Duodenal mucosa (tissue), 2 donors: ENCODE results near the gene ONECUT1.

Source experiments
- H3K27ac ChIP-seq: one replicate; pipeline ENCODE4 v1.7.0; 2013; ENCODE audit warnings: low read depth, low read length
- H3K27me3 ChIP-seq, 2 donors: one replicate each; pipeline ENCODE4 v1.7.0; 2013; ENCODE audit warnings: low read length in 2 of 2, control low read depth in 1 of 2; ENCODE audit not compliant: insufficient read depth in 2 of 2, control insufficient read depth in 1 of 2
- H3K36me3 ChIP-seq, 2 donors: one replicate each; pipeline ENCODE4 v1.7.0; 2013; ENCODE audit warnings: low read length in 2 of 2, control low read depth in 1 of 2; ENCODE audit not compliant: insufficient read depth in 2 of 2, control insufficient read depth in 1 of 2
- H3K4me1 ChIP-seq, 2 donors: one replicate each; pipeline ENCODE4 v1.7.0; 2013; ENCODE audit warnings: low read length in 2 of 2, control low read depth in 1 of 2; ENCODE audit not compliant: insufficient read depth in 2 of 2, control insufficient read depth in 1 of 2
- H3K4me3 ChIP-seq, 2 donors: one replicate each; pipeline ENCODE4 v1.7.0; 2013; ENCODE audit warnings: low read length in 2 of 2, low read depth in 1 of 2
- H3K9ac ChIP-seq, 2 donors: one replicate each; pipeline ENCODE4 v1.7.0; 2013; ENCODE audit warnings: low read length in 2 of 2, low read depth in 1 of 2
- H3K9me3 ChIP-seq, 2 donors: one replicate each; pipeline ENCODE4 v1.7.0; 2013; ENCODE audit warnings: low read length in 2 of 2, control low read depth in 1 of 2; ENCODE audit not compliant: control insufficient read depth in 1 of 2

Gene ONECUT1

GRCh38 chr15:52782514-52782913 is 7.6 kb downstream of the ONECUT1 start:
- peaks cover 0 to 13% of the 10 kb centered on the region in 2 donors for H3K4me1 ChIP-seq
- no peak overlapping the region for H3K27ac ChIP-seq
- H3K36me3 ChIP-seq = no peaks in the 10 kb centered on the region
- no peaks in the 10 kb centered on the region for H3K9me3 ChIP-seq
- no peak overlapping the region for H3K9ac ChIP-seq
- peaks cover 58 to 74% of the 10 kb centered on the region in 2 donors for H3K27me3 ChIP-seq
- H3K4me3 ChIP-seq = no peak overlapping the region

DNA sequence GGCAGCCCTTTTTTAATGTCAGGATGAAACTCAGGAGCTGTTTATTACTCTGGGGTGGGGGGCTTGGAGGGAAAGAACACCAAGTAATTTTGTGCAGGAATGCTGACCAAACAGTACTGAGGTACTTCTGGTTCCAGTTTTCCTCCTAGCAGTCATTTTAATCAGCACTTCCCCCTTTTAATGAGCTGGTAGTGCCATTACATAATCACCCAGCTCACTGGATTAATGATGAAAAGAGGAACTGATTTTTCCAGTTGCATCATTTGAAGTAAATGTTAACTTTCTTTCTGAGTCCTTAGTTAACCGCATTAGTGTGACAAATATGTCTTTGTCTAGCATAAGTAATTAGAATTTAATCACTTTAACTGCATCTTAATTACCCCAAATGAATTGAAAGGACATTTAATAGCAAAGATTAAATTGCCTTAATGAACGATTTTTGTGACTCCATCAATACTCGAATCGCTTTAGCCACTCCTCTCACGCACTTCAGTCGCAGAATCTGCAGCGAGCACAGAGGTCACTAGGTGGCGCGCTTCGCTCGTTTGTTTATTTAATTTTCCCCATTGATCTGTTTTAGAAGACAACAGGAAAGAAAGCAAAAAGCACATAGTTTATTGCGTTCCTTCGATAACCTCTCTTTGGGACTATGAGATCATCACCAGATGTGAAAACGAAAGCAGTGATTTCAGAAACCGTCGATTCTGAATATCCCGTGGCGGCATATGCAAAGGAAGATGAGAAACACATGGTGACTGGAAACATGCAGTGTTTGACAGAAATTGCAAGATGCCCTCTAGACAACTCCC is 9.8 kb downstream of the ONECUT1 start:
- H3K9ac ChIP-seq = no peak overlapping the region
- peaks cover 0 to 13% of the 10 kb centered on the region in 2 donors for H3K4me1 ChIP-seq
- no peak overlapping the region for H3K27ac ChIP-seq
- H3K9me3 ChIP-seq = no peaks in the 10 kb centered on the region
- H3K36me3 ChIP-seq = no peaks in the 10 kb centered on the region
- H3K27me3 ChIP-seq = peaks cover 43 to 69% of the 10 kb centered on the region in 2 donors
- peak overlapping the region; percentile 26 to 55 for H3K4me3 ChIP-seq

DNA sequence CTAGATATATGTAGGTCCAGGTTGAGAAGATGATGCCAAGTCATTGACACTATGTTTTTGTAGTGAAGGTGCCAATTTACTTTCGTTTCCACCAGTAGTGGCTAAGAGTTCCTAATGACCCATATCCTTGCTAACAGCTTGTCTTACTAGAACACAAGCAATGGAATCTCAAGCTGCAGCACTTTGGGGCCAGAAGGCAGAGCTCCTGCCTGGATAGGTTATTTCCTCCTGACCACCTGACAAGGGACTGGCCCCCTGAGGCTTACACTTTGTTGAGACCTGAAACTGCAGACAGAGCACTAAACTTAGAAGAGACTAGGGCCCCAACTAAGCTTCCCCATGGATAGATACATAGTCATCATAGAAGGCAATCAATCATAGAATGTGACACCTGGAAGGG is 11.7 kb downstream of the ONECUT1 start:
- Histone ChIP-seq H3K9ac (no peak overlapping the region), H3K27ac (no peak overlapping the region), H3K9me3 (no peaks in the 10 kb centered on the region), H3K4me1 (peaks cover 0 to 5% of the 10 kb centered on the region in 2 donors), H3K36me3 (no peaks in the 10 kb centered on the region), H3K27me3 (peaks cover 24 to 50% of the 10 kb centered on the region in 2 donors), H3K4me3 (no peak overlapping the region)

DNA sequence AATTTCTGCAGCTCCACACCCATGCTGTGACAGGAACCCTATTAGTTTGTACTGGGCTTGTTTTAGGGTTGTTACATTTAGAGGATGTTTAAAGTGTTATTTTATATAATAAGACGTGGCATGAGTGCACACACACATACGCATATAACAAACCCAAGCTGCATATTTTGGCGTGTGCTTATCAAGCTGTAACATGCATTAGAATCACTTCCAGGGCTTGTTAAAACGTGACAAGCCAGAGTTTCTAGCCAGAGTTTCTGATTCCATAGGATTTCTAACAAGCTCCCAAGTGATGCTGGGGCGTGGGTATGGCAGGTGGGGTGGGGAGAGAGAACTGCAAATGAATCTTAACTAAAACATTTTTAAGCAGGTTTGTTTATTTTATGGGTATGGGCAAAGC is 17.4 kb downstream of the ONECUT1 start:
- Histone ChIP-seq H3K4me3 (no peak overlapping the region), H3K4me1 (no peaks in the 10 kb centered on the region), H3K9me3 (no peaks in the 10 kb centered on the region), H3K9ac (no peak overlapping the region), H3K36me3 (no peaks in the 10 kb centered on the region), H3K27ac (no peak overlapping the region), H3K27me3 (peaks cover 6 to 19% of the 10 kb centered on the region in 2 donors)

DNA sequence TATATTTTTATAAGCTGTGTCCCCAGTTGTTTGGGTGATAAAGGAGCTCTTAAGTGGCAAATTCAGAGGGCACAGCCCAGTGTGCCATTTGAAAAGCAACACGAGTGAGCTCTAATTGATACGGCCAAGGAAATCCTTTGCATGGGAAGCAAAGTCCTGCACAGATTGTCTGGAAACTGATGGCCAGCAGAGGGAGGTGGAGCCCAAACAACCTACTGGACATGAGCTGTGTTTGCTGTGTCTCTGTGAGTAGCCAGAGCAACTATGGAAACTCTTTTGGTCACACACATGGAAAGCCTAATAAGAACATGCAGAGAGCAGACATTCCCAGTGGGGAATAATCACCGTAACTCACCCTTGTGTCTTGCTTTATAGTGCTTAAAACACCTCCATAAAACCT is 24.4 kb downstream of the ONECUT1 start:
- H3K9ac ChIP-seq = no peak overlapping the region
- H3K9me3 ChIP-seq = no peaks in the 10 kb centered on the region
- no peaks in the 10 kb centered on the region for H3K4me1 ChIP-seq
- H3K27me3 ChIP-seq = peaks cover 0 to 8% of the 10 kb centered on the region in 2 donors
- no peak overlapping the region for H3K4me3 ChIP-seq
- H3K27ac ChIP-seq = no peak overlapping the region
- no peaks in the 10 kb centered on the region for H3K36me3 ChIP-seq

DNA sequence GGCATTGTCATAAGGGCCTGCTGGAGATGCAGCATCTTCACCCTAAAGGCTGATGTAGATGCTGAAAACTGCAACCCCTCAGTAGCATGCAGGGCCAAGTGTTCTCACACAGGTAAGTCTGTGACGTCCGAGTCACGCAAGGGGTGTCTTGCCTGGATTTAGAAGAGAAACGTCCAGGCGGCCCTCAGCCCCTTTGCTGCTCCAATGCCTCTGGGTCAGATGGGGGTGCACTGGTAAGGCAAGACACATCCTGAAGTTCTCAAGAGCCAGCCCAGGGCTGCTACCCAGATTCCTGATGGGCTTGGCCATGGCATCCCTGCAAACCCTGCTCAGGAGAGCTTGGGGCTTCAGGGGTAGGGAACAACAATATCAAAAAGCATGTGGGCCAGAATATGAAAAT is 25.4 kb downstream of the ONECUT1 start:
- no peak overlapping the region for H3K27ac ChIP-seq
- H3K4me1 ChIP-seq = no peaks in the 10 kb centered on the region
- H3K36me3 ChIP-seq = no peaks in the 10 kb centered on the region
- H3K4me3 ChIP-seq = no peak overlapping the region
- H3K9ac ChIP-seq = no peak overlapping the region
- peaks cover 0 to 8% of the 10 kb centered on the region in 2 donors for H3K27me3 ChIP-seq
- no peaks in the 10 kb centered on the region for H3K9me3 ChIP-seq

DNA sequence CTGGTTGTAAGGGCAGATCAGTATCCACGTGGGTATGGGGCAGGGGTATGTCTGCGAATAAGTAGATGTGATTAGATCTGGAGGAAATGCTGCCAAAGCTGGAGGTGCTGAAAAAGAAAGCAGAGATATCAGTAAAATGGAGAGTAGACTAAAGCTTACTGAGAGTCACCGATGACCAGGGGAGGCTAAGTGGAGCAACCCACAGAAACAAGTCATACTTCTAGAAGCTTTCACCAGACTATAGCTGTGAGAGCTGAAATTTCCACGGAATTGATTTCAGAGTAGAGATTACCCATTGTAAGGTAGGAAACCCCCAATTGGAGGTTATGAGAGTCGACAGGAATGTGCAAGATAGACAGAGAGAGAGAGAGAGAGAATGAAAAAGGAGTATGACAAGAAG is 27.5 kb downstream of the ONECUT1 start:
- H3K4me3 ChIP-seq = no peak overlapping the region
- no peak overlapping the region for H3K27ac ChIP-seq
- peaks cover 0 to 4% of the 10 kb centered on the region in 2 donors for H3K27me3 ChIP-seq
- H3K4me1 ChIP-seq = no peaks in the 10 kb centered on the region
- H3K36me3 ChIP-seq = no peaks in the 10 kb centered on the region
- H3K9ac ChIP-seq = no peak overlapping the region
- no peaks in the 10 kb centered on the region for H3K9me3 ChIP-seq

DNA sequence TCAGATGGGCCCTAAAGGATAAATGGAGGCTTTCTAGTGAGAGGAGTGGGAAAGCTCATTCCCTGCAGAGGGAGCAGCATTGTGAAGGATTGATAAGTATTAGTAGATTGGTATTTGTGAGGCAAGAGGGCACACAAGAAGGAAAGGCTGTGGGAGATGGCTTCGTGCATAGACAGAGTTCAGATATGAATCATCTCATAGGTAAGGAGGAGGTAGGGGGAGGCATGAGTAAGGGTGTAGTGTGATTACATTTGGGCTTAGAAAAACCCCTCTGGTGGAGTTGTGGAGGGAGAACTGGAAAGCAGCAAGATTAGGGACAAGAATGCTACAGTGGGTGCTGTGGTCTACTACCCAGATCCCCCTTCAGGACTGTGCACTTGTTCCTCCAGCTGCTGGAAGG is 29.6 kb downstream of the ONECUT1 start:
- no peak overlapping the region for H3K9ac ChIP-seq

GRCh38 chr15:52759969-52760368 is 30.2 kb downstream of the ONECUT1 start:
- H3K9me3 ChIP-seq = no peaks in the 10 kb centered on the region
- H3K36me3 ChIP-seq = no peaks in the 10 kb centered on the region
- no peak overlapping the region for H3K27ac ChIP-seq
- no peaks in the 10 kb centered on the region for H3K4me1 ChIP-seq
- H3K9ac ChIP-seq = no peak overlapping the region
- no peak overlapping the region for H3K4me3 ChIP-seq
- H3K27me3 ChIP-seq = no peaks in the 10 kb centered on the region

More for the DNA sequence above, 29.6 kb downstream of the ONECUT1 start:
- H3K9me3 ChIP-seq = no peaks in the 10 kb centered on the region
- H3K27ac ChIP-seq = no peak overlapping the region
- no peak overlapping the region for H3K4me3 ChIP-seq
- H3K27me3 ChIP-seq = no peaks in the 10 kb centered on the region
- no peaks in the 10 kb centered on the region for H3K36me3 ChIP-seq
- H3K4me1 ChIP-seq = no peaks in the 10 kb centered on the region

DNA sequence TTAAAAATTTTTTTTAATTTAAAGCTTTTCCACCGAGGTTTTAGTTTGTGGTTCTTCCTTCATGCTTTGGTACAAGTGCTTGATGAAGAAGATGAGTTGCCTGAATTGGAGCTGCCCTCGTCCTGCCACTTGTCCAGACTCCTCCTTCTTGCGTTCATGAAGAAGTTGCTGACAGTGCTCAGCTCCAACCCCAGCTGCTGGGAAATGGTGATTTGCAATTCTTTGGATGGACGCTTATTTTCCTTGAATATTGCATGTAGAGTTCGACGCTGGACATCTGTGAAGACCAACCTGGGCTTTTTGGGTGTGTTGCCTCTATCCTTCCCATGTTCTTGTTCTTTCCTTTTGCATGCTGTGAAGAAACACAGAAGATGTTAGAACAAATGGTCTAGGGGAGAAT is 32.6 kb downstream of the ONECUT1 start:
- no peaks in the 10 kb centered on the region for H3K4me1 ChIP-seq
- no peak overlapping the region for H3K27ac ChIP-seq
- H3K4me3 ChIP-seq = no peak overlapping the region

More for the DNA sequence above, 32.6 kb downstream of the ONECUT1 start:
- no peaks in the 10 kb centered on the region for H3K9me3 ChIP-seq
- peaks cover 0 to 9% of the 10 kb centered on the region in 2 donors for H3K27me3 ChIP-seq
- no peaks in the 10 kb centered on the region for H3K36me3 ChIP-seq
- no peak overlapping the region for H3K9ac ChIP-seq
